ENCODE results near the gene PRKAA1.

Gene PRKAA1

GRCh38 chr5:40780858-40781257 lies 17.3 kb downstream of the PRKAA1 start:
- no peaks in the 10 kb centered on the region for H3K27me3 ChIP-seq (ENCODE audit: insufficient read depth, poor library complexity, severe bottlenecking)
- no peak overlapping the region for H3K27ac ChIP-seq (replicated peaks)
- no peak overlapping the region for H3K4me3 ChIP-seq (replicated peaks; ENCODE audit: insufficient read depth, low read length)
- TF ChIP-seq REST (IDR thresholded peaks at IDR 0.05; ENCODE audit: insufficient replicate concordance, low read depth): no peak
- TF ChIP-seq SPI1 (IDR thresholded peaks at IDR 0.05; ENCODE audit: borderline replicate concordance, low read depth): no peak
- TF ChIP-seq GABPA (IDR thresholded peaks at IDR 0.05; ENCODE audit: low read depth): no peak
- TF ChIP-seq POLR2AphosphoS5 (IDR thresholded peaks at IDR 0.05; ENCODE audit: low read depth): no peak
- TF ChIP-seq CTCF (IDR thresholded peaks at IDR 0.05; ENCODE audit: insufficient read depth, low read length): no peak
- no peak for DNase-seq (ENCODE audit: low read depth in 1 of 2, low spot score in 1 of 2)

- Histone ChIP-seq H3K4me3 (replicated peaks; ENCODE audit: insufficient read depth, low read length) (no peak overlapping the region), H3K27ac (replicated peaks) (no peak overlapping the region), H3K27me3 (ENCODE audit: insufficient read depth, poor library complexity, severe bottlenecking) (no peaks in the 10 kb centered on the region)
- no peak for TF ChIP-seq POLR2AphosphoS5 (IDR thresholded peaks at IDR 0.05; ENCODE audit: low read depth)
- no peak for TF ChIP-seq SPI1 (IDR thresholded peaks at IDR 0.05; ENCODE audit: borderline replicate concordance, low read depth)
- TF ChIP-seq CTCF (IDR thresholded peaks at IDR 0.05; ENCODE audit: insufficient read depth, low read length): no peak
- no peak for TF ChIP-seq GABPA (IDR thresholded peaks at IDR 0.05; ENCODE audit: low read depth)
- TF ChIP-seq REST (IDR thresholded peaks at IDR 0.05; ENCODE audit: insufficient replicate concordance, low read depth): no peak
- no peak for DNase-seq (ENCODE audit: low read depth in 1 of 2, low spot score in 1 of 2)
These were observed 18.0 kb downstream of the PRKAA1 start for GRCh38 chr5:40780199-40780598.

- Histone ChIP-seq H3K4me3 (replicated peaks; ENCODE audit: insufficient read depth, low read length) (no peak overlapping the region), H3K27ac (replicated peaks) (no peak overlapping the region), H3K27me3 (ENCODE audit: insufficient read depth, poor library complexity, severe bottlenecking) (no peaks in the 10 kb centered on the region)
- TF ChIP-seq POLR2AphosphoS5 (IDR thresholded peaks at IDR 0.05; ENCODE audit: low read depth) (no peak), SPI1 (IDR thresholded peaks at IDR 0.05; ENCODE audit: borderline replicate concordance, low read depth) (no peak), REST (IDR thresholded peaks at IDR 0.05; ENCODE audit: insufficient replicate concordance, low read depth) (no peak), GABPA (IDR thresholded peaks at IDR 0.05; ENCODE audit: low read depth) (no peak), CTCF (IDR thresholded peaks at IDR 0.05; ENCODE audit: insufficient read depth, low read length) (no peak)
- no peak for DNase-seq (ENCODE audit: low read depth in 1 of 2, low spot score in 1 of 2)
These were observed 18.6 kb downstream of the PRKAA1 start for GRCh38 chr5:40779561-40779960.
